Inflammatory macrophage (primary cell): ENCODE measurements around the gene CASZ1.

Experiments used
- DNase-seq, 2 donors: peaks; one replicate each; pipeline ENCODE4 v3.0.0-alpha.2; 2020 to 2022

Gene CASZ1

GRCh38 chr1:10726355-10726754 is 70.1 kb downstream of the CASZ1 start:
- no peak for DNase-seq

DNA sequence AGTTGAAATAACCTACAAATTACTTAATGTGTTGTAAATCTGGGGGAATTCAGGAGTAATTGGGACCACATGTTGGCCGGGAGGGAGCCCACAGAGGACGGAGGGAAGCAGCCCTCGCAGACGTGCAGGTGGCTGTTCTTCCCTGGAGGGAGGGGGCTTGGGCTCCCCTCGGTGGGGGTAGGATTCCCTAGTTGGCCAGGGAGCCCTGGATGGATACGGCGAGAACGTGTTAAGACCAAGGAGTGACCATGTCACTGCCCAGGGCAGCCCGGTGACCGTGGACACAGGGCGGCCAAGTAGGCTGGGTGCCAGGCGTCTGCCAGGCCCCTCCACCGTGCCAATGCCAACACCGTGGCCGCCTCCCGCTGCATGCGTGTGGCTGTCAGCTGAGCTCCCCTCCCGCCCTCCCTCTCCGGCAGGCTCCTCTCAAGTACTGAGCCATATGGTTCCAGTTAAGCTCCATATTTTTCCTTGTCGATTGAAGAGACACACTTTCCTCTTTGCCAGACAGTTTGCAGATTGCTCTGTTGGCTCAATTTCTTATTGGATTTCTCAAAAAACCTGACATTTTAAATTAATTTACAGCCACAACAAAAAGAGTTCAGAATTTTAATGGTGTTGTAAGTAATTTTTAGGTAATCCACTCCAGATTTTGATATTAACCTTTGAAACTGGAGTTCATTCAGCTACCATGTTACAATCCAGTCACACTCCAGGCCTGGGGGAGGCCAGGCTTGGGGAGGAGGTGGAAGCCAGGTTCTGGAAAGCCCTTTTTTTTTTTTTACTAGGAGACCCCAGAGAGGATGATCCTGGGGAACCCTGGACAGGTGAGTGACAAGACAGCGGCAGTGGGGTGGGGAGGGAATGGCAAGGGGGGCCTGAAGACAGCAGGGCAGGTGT is 71.2 kb downstream of the CASZ1 start:
- no peak for DNase-seq

DNA sequence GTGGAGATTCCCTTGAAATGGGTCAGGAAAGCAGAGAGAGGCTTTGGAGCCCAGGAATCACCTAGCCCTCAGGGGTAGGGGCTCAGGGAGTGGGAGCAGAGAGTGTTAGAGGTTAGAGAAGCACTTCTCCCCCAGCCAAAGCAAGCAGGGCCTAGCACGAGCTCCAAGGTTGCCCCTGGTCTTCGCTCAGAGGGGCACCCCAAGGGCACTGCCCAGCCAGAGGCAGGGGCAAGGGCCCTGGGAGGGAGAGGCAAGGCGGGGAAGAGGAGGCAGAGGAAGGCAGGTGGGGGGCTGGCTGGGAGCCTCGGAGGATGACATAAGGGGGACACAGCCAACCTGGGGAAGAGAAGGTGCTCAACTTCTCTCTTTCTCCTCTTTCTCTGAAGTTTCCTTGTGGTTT is 71.9 kb downstream of the CASZ1 start:
- DNase-seq = no peak

GRCh38 chr1:10724052-10724494 is 72.4 kb downstream of the CASZ1 start:
- no peak for DNase-seq

- DNase-seq = no peak
Measured at GRCh38 chr1:10723317-10723716, 73.1 kb downstream of the CASZ1 start.

GRCh38 chr1:10722803-10723202 is 73.6 kb downstream of the CASZ1 start:
- DNase-seq = no peak

DNA sequence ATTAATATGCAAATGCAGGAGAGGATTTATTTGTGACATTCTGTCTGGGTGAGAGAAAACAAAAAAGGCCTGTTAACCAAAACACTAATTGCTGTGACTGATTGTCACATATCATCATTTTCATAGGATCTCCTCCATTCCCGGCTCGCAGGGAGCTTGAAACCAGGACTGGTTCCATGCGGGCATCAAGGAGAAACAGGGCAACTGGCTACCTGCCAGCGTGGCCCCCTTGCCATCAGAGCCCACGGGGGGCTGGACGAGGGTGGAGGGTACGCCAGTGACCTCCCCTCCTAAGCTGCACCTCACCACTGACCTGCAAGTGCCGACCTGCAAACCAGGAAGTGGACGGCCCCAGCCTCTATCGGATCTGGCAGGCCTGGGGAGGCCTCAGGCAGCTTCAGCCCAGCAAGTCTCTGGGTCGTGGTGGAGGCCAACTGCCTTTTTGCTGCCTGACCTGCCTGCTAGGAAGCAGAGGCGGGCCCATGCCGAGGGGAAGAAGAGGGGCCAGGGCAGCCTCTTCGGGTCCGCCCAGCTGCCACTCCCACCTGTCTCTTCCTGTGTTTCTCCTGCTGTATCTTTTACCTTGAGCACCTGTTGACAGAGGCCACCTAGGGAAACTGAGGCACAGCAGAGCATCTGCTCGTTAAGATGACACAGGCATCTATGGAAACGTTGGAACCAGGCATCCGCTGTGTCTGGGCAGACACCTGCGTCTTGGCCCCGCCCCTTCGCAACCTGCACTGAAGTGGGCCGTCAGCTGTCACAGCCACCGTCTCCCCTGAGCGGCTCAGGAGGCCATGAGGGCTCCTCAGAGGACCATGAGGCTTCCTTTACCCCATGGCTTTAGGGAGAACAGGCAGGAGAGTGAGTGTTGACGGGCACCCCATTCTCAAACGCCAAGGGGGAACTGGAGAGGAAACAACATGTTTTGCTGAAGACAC is 74.8 kb downstream of the CASZ1 start:
- DNase-seq = no peak

DNA sequence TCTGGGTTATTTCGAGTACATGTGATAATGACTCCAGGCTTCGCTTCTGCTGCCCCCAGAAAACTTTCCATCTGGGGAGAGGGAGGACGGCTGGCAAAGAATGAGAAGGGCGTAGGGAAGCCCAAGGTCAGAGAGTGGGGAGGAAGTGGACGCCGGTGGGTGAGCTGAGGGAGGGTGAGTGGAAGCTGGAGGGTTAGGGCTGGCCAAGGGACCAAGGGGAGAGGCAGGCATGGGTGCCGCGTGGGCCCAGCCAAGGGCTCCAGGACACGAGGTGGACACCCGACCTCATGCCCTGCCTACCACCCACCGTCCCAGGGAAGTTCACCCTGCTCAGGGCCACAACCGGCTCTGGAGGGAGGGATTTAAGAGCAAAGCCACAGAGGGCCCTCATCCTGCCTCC is 75.8 kb downstream of the CASZ1 start:
- DNase-seq = no peak

DNA sequence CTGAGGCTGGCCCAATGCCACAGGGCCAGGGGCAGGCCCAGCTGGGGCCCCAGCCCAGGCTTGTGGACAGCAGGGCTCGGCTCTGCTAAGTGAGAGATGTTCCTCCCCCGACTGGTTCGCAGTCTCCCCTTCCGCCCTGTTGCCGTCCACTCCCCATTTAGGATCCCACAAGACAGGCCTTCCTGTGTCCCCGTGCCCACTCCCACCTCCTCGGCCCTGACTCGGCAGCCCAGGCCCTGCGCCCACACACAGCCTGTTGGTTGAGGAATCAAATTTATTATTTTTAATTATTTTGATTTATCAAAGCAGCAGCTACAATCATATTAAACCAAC is 78.4 kb downstream of the CASZ1 start:
- DNase-seq = no peak

GRCh38 chr1:10717296-10718082 is 79.0 kb downstream of the CASZ1 start:
- DNase-seq = no peak

DNA sequence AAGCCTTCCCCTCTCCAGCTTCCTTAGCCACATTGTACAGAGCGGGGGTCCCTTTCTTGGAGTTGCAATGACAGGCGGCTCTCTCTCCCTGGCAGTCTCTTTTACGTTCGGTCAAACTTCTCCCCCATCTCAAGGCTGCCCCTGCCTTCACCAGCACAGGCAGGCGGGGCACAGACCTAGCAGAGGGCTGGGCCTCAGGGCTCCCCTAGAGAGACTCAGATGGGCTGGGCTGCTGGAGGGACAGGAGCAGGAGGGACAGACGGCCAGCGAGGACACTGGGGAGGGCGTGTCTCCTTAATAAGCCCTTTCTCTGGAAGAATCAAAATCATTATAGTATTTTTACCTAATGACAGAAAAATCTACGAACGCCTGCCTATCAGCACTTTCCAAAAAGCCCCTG is 79.6 kb downstream of the CASZ1 start:
- no peak for DNase-seq

DNA sequence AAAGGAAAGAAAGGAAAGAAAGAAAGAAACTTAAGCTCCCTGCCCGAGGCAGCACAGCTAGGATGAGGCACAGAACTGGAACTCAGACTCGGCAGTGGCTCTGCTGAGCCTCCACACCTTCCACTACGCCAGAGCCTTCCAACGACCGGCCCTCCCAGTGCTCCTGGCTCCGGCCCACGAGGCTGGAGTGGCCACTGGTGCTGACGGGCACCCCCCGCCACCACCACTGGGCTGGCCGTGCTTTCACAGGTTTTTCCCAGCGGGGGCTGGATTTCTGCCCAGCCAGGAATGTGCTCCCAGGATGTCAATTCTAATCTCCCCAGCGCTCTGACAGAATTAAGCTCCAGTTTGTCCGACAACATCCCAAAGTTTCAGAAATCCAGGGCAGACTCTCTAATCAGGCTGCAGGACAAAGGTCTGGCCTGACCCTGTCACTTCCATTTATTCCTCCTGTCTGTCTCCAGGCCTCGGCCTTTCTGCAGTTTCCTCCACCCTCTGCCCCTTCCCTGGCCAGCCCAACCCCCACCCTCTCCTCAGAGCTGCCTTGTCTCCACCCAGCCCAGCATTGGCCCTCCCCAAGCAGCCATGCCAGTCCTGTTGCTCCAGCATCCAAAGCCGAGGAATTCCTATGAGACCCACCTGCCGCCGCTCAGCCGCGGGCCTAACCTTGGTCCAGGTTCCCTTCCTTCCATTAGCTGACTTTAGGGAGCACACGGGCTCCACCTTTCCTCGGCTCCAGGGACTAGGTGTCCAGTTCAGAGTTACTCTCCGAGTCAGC is 81.9 kb downstream of the CASZ1 start:
- DNase-seq = no peak

- no peak for DNase-seq
Measured at GRCh38 chr1:10713614-10714013, 82.8 kb downstream of the CASZ1 start.

DNA sequence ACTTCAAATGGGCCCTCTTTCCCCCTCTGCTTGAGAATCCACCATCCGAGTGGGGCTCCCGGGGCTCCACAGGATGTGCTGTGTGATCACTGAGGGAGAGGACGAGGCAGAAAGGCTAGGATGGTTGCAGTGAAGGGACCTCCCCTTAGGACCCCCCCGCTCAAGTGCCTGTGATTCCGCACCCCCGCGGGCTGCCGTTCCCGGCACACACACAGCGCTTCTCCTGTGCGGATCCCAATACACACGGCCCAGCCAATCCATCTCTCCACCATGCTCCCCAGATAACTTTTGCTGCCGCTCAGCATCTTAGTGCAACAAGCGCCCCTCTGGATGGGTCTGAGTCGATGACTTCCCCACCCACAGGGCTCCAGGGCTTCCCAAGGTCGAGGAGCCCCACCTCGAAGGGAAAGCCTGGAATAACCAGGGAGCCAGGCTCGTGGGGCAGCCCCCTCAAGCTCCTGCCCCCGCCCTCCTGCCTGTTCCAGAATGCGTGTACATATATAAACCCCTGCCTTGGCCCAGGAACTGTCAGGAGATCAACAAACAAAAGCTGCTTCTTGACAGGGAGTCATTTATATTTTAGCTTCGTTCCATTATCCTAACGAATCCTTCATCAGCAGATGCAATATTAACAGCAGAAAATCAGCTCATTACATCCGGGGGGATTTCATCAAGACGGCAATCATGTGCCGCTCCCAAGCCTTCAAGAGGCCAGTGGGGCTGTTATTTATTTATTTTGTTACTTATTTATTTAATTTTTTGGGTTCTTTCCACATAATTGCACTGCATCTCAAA is 83.7 kb downstream of the CASZ1 start:
- DNase-seq = no peak

- no peak for DNase-seq
Measured at GRCh38 chr1:10710489-10710888, 86.0 kb downstream of the CASZ1 start.

DNA sequence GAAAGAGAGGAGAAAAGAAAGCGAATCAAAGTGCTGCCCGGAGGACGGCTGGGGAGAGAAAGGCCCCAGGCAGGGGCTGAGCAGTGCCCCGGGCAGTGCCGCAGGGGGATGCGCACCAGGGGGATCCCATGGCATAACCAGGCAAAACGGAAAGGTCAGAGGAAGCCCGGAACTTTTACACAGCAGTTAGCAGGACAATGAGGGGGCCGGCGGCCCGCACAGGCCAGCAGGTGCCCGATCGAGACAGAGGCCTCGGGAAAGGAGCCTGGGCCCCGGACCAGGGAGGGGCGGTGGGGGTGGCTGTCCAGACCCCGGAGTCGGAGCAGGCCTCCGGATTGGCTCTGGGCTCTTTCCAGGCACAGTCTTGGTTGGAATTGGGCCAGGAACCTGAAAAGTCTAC is 86.8 kb downstream of the CASZ1 start:
- no peak for DNase-seq

- no peak for DNase-seq
Measured at GRCh38 chr1:10709165-10709564, 87.3 kb downstream of the CASZ1 start.

- no peak for DNase-seq
Measured at GRCh38 chr1:10708757-10709156, 87.7 kb downstream of the CASZ1 start.

GRCh38 chr1:10707208-10707607 is 89.2 kb downstream of the CASZ1 start:
- no peak for DNase-seq

GRCh38 chr1:10706376-10706913 is 90.0 kb downstream of the CASZ1 start:
- no peak for DNase-seq

GRCh38 chr1:10705953-10706352 is 90.5 kb downstream of the CASZ1 start:
- no peak for DNase-seq
